Esophagus squamous epithelium (tissue), 4 donors: ENCODE results near the gene TNFSF8.

Source experiments
- POLR2A ChIP-seq, 4 donors: fragments of 450-650 bp; IDR thresholded peaks; one replicate each; pipeline ENCODE4 v1.6.1; 2017; ENCODE audit warnings: antibody characterized with exemption in 4 of 4, mild to moderate bottlenecking in 4 of 4, moderate library complexity in 3 of 4
- TF ChIP-seq, protein P1 (sequence below), 6 experiments: fragments of 450-650 bp in 4 of 6; fragments of 200-600 bp in 2 of 6; sonication (generic) in 2 of 6; IDR thresholded peaks; one replicate each; pipeline ENCODE4 v1.5.1; 2016 to 2019; ENCODE audit warnings: antibody characterized with exemption in 6 of 6, mild to moderate bottlenecking in 4 of 6, moderate library complexity in 4 of 6

DNA sequence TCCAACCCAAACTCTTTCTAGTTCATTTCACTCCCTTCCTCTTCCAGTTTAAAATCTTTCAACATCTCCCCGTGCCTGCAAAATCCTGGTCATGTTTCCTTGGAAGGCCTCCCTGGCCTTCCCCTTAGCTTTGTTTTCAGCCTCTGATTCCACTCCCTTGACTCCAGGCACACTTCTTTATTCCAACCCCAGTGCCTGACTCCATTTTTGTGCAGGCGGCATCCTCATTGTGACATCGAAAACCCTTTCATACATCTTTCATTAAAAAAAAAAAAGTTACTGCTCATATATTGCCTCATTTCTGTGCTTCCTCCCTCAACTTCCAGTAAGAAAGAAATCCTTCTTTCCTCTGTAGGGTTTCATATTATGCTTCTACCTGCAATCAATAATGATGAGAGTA is 7.1 kb upstream of the TNFSF8 start:
- TF ChIP-seq, protein P1, sequence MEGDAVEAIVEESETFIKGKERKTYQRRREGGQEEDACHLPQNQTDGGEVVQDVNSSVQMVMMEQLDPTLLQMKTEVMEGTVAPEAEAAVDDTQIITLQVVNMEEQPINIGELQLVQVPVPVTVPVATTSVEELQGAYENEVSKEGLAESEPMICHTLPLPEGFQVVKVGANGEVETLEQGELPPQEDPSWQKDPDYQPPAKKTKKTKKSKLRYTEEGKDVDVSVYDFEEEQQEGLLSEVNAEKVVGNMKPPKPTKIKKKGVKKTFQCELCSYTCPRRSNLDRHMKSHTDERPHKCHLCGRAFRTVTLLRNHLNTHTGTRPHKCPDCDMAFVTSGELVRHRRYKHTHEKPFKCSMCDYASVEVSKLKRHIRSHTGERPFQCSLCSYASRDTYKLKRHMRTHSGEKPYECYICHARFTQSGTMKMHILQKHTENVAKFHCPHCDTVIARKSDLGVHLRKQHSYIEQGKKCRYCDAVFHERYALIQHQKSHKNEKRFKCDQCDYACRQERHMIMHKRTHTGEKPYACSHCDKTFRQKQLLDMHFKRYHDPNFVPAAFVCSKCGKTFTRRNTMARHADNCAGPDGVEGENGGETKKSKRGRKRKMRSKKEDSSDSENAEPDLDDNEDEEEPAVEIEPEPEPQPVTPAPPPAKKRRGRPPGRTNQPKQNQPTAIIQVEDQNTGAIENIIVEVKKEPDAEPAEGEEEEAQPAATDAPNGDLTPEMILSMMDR (IDR thresholded peaks at IDR 0.05): no peak
- no peak for TF ChIP-seq POLR2A (IDR thresholded peaks at IDR 0.05)
